H1 (cell line): Measurements from ENCODE around the gene RCAN3.

ENCODE experiments used
- CBX5 ChIP-seq: fragments of 300-800, 300-1000 bp; sonication (generic); IDR thresholded peaks from 2 replicates; pipeline ENCODE4 v1.7.1; 2016; ENCODE audit warnings: antibody characterized with exemption, low read length, low read depth
- EP300 ChIP-seq, 2 experiments: IDR thresholded peaks; 1 replicate in 1 of 2; 2 replicates in 1 of 2; pipeline ENCODE4 v1.6.1; 2011 to 2012; ENCODE audit warnings: low read depth in 2 of 2, low read length in 2 of 2, mild to moderate bottlenecking in 2 of 2, borderline replicate concordance in 1 of 2, inconsistent platforms in 1 of 2, moderate library complexity in 1 of 2
- EZH2 ChIP-seq: fragments of 200-600 bp; sonication (generic); IDR thresholded peaks from 2 replicates; pipeline ENCODE4 v1.7.1; 2012; ENCODE audit warnings: low read depth, mild to moderate bottlenecking, moderate library complexity, low read length, inconsistent platforms; ENCODE audit not compliant: severe bottlenecking
- POLR2A ChIP-seq, 2 experiments: IDR thresholded peaks; 1 replicate in 1 of 2; 2 replicates in 1 of 2; pipeline ENCODE4 v1.6.1; 2011; ENCODE audit warnings: low read depth in 2 of 2, low read length in 2 of 2, mild to moderate bottlenecking in 2 of 2; ENCODE audit errors: control extremely low read depth in 1 of 2

GRCh38 chr1:24541711-24542346 is 39.2 kb downstream of the RCAN3 start:
- TF ChIP-seq CBX5 (no peak), EZH2 (no peak), POLR2A (IDR thresholded peaks at IDR 0.05; ENCODE audit: control extremely low read depth in 1 of 2, low read depth in 2 of 2, low read length in 2 of 2) (no peak), EP300 (IDR thresholded peaks at IDR 0.05; ENCODE audit: borderline replicate concordance in 1 of 2, low read depth in 2 of 2, low read length in 2 of 2) (no peak)
